ENCODE data around the gene PTPRO.

DNA sequence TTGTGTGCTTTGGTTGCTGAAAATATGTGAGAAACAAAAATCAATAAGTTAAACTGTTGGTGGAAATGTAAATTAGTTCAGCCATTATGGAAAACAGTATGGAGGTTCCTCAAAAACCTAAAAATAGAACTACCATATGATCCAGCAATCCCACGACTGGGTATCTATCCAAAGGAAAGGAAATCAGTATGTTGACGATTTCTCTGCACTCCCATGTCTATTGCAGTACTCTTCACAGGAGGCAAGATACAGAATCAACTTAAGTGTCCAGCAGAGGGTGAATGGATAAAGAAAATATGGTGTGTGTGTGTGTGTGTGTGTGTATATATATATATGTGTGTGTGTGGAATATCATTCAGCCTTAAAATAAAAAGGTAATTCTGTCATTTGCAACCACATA, 159.5 kb downstream of the PTPRO start:
- TF ChIP-seq, protein P1, sequence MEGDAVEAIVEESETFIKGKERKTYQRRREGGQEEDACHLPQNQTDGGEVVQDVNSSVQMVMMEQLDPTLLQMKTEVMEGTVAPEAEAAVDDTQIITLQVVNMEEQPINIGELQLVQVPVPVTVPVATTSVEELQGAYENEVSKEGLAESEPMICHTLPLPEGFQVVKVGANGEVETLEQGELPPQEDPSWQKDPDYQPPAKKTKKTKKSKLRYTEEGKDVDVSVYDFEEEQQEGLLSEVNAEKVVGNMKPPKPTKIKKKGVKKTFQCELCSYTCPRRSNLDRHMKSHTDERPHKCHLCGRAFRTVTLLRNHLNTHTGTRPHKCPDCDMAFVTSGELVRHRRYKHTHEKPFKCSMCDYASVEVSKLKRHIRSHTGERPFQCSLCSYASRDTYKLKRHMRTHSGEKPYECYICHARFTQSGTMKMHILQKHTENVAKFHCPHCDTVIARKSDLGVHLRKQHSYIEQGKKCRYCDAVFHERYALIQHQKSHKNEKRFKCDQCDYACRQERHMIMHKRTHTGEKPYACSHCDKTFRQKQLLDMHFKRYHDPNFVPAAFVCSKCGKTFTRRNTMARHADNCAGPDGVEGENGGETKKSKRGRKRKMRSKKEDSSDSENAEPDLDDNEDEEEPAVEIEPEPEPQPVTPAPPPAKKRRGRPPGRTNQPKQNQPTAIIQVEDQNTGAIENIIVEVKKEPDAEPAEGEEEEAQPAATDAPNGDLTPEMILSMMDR (IDR thresholded peaks at IDR 0.05): no peak
- TF ChIP-seq POLR2A (IDR thresholded peaks at IDR 0.05): no peak
